Peyer's patch (tissue), 4 donors: ENCODE data around the gene SHD.

Experiments used
- CTCF ChIP-seq, 6 experiments: fragments of 450-650 bp in 4 of 6; fragments of 200-600 bp in 2 of 6; sonication (generic) in 1 of 6; IDR thresholded peaks; one replicate each; pipeline ENCODE4 v1.5.1; 2017 to 2019; ENCODE audit warnings: antibody characterized with exemption in 6 of 6, mild to moderate bottlenecking in 3 of 6, moderate library complexity in 1 of 6
- POLR2A ChIP-seq, 2 donors: fragments of 450-650 bp; IDR thresholded peaks; one replicate each; pipeline ENCODE4 v1.5.1; 2017; ENCODE audit warnings: antibody characterized with exemption in 2 of 2, mild to moderate bottlenecking in 2 of 2, moderate library complexity in 2 of 2

GRCh38 chr19:4266253-4267000 is 12.6 kb upstream of the SHD start:
- no peak for TF ChIP-seq POLR2A (IDR thresholded peaks at IDR 0.05)
- no peak for TF ChIP-seq CTCF (IDR thresholded peaks at IDR 0.05)
